Stomach (tissue), 9 donors: Measurements from ENCODE around the gene NDFIP1. TPM values are rescaled to one million over a fixed set of nuclear protein-coding genes. Genes with fewer than 3 reads are reported as not detected.

Source experiments
- DNase-seq, 2 donors: peaks; one replicate each; pipeline versions ENCODE4 v3.0.0 to v3.0.0-alpha.2; 2013 to 2019
- H3K27ac ChIP-seq, 5 donors: fragments of 200-600 bp in 4 of 5; sonication (generic) in 4 of 5; one replicate each; pipeline ENCODE4 v1.5.1; 2013 to 2019; ENCODE audit warnings: mild to moderate bottlenecking in 1 of 5, moderate library complexity in 1 of 5
- H3K27me3 ChIP-seq, 3 donors: fragments of 200-600 bp; sonication (generic); one replicate each; pipeline ENCODE4 v1.5.1; 2017 to 2019; ENCODE audit warnings: mixed run types in 1 of 3
- H3K36me3 ChIP-seq, 4 donors: fragments of 200-600 bp; sonication (generic); 1 replicate in 3 of 4; 2 replicates in 1 of 4; pipeline ENCODE4 v1.5.1; 2016 to 2019
- H3K4me1 ChIP-seq, 4 donors: fragments of 200-600 bp; sonication (generic); one replicate each; pipeline ENCODE4 v1.5.1; 2016 to 2019
- H3K4me3 ChIP-seq, 4 donors: fragments of 200-600 bp; sonication (generic) in 3 of 4; one replicate each; pipeline ENCODE4 v1.5.1; 2016 to 2019; ENCODE audit warnings: mild to moderate bottlenecking in 1 of 4
- H3K9me3 ChIP-seq, 4 donors: fragments of 200-600 bp; sonication (generic); one replicate each; pipeline ENCODE4 v1.5.1; 2016 to 2019
- CTCF ChIP-seq, 7 experiments: fragments of 450-650 bp in 4 of 7; fragments of 200-600 bp in 3 of 7; sonication (generic) in 3 of 7; IDR thresholded peaks; one replicate each; pipeline ENCODE4 v1.5.1; 2016 to 2019; ENCODE audit warnings: antibody characterized with exemption in 7 of 7, control low read depth in 2 of 7, mild to moderate bottlenecking in 1 of 7
- EP300 ChIP-seq: sonication (generic); formaldehyde crosslinking; IDR thresholded peaks from one replicate; pipeline ENCODE4 v1.6.1; 2017; ENCODE audit warnings: antibody characterized with exemption
- POLR2A ChIP-seq, 4 donors: fragments of 450-650 bp; IDR thresholded peaks; one replicate each; pipeline ENCODE4 v1.6.1; 2016; ENCODE audit warnings: antibody characterized with exemption in 4 of 4, control low read depth in 2 of 4, mild to moderate bottlenecking in 1 of 4, moderate library complexity in 1 of 4
- POLR2AphosphoS5 ChIP-seq, 3 donors: sonication (generic); formaldehyde crosslinking; IDR thresholded peaks; one replicate each; pipeline ENCODE4 v1.6.1; 2016; ENCODE audit warnings: antibody characterized with exemption in 3 of 3
- WGBS, 5 donors: extraction: QIAGEN DNeasy Blood & Tissue Kit in 3 of 5; methylation state at CpG; one replicate each; pipeline versions ENCODE4 v1.1.5 to v1.1.7; 2013 to 2018; 5-methylcytosine and 5-hydroxymethylcytosine counted together
- intact Hi-C: fragments of 100-400 bp; cut with DNase I; formaldehyde crosslinking; loops from one replicate; pipeline ENCODE4 v1.15.1; 2023; ENCODE audit warnings: low total_unique reads
- polyA plus RNA-seq, 3 donors: library from polyadenylated mRNA; stranded (reverse); fragments of 200-250 nt; gene quantifications; one replicate each; pipeline ENCODE4 v1.2.3, GENCODE V29; 2013
- total RNA-seq, 5 donors: library from RNA; depleted of rRNA; stranded (reverse); fragments of >200 nt; gene quantifications; one replicate each; pipeline versions ENCODE4 v1.1.0 to v1.2.3, GENCODE V29; 2014 to 2016
- donor health status: healthy with polysubstance abuse.
- donor health status: Bipolar disorder and iron deficiency.
- donor health status: healthy.

Gene NDFIP1
- total and polyA plus RNA-seq, 8 donors: 20.2 to 123 (median 27.5) TPM

- Histone ChIP-seq H3K4me3 (no peak overlapping the region), H3K27ac (no peak overlapping the region), H3K36me3 (no peaks in the 10 kb centered on the region), H3K9me3 (no peaks in the 10 kb centered on the region), H3K4me1 (peaks cover 24 to 32% (median 28%) of the 10 kb centered on the region in 4 donors), H3K27me3 (no peaks in the 10 kb centered on the region)
- TF ChIP-seq POLR2AphosphoS5 (IDR thresholded peaks at IDR 0.05) (no peak), CTCF (IDR thresholded peaks at IDR 0.05) (no peak), EP300 (no peak), POLR2A (IDR thresholded peaks at IDR 0.05) (no peak)
- 80 to 88% (median 85%) methylated on average over 8 of the region's 8 CpGs for WGBS, 5 donors
- DNase-seq: no peak
- intact Hi-C loops: no loop called here
These were observed 81.2 kb downstream of the NDFIP1 start for GRCh38 chr5:142189813-142190212.

- H3K4me3 ChIP-seq: no peak overlapping the region
- H3K9me3 ChIP-seq: no peaks in the 10 kb centered on the region
- no peak for DNase-seq
- intact Hi-C loops: no loop called here
- WGBS, 5 donors: 34 to 62% (median 50%) methylated on average over 5 of the region's 5 CpGs
- H3K27me3 ChIP-seq: no peaks in the 10 kb centered on the region
- peaks cover 9 to 12% (median 10%) of the 10 kb centered on the region in 4 donors for H3K4me1 ChIP-seq
- TF ChIP-seq EP300 (no peak), POLR2A (IDR thresholded peaks at IDR 0.05) (no peak), CTCF (IDR thresholded peaks at IDR 0.05) (no peak), POLR2AphosphoS5 (IDR thresholded peaks at IDR 0.05) (no peak)
- H3K36me3 ChIP-seq: no peaks in the 10 kb centered on the region
- H3K27ac ChIP-seq: peak overlapping the region in 1 of 5 donors; percentile 4
These were observed 83.2 kb downstream of the NDFIP1 start for GRCh38 chr5:142191776-142192175.

GRCh38 chr5:142192286-142193113 is 83.9 kb downstream of the NDFIP1 start:
- DNase-seq: peak in 1 of 2 donors; percentile 28
- H3K27me3 ChIP-seq: no peaks in the 10 kb centered on the region
- intact Hi-C loops: no loop called here
- TF ChIP-seq POLR2AphosphoS5 (IDR thresholded peaks at IDR 0.05) (no peak), EP300 (no peak), POLR2A (IDR thresholded peaks at IDR 0.05) (no peak), CTCF (IDR thresholded peaks at IDR 0.05) (no peak)
- peak overlapping the region in 2 of 5 donors; percentile 4 to 13 for H3K27ac ChIP-seq
- H3K9me3 ChIP-seq: no peaks in the 10 kb centered on the region
- 64 to 78% (median 75%) methylated on average over 15 of the region's 15 CpGs for WGBS, 5 donors
- H3K4me1 ChIP-seq: peaks cover 1 to 7% (median 4%) of the 10 kb centered on the region in 4 donors
- no peaks in the 10 kb centered on the region for H3K36me3 ChIP-seq
- no peak overlapping the region for H3K4me3 ChIP-seq

GRCh38 chr5:142193114-142193428 is 84.5 kb downstream of the NDFIP1 start:
- TF ChIP-seq CTCF (IDR thresholded peaks at IDR 0.05) (no peak), EP300 (no peak), POLR2AphosphoS5 (IDR thresholded peaks at IDR 0.05) (no peak)
- H3K27me3 ChIP-seq: no peaks in the 10 kb centered on the region
- intact Hi-C loops: no loop called here
- H3K27ac ChIP-seq: peak overlapping the region in 1 of 5 donors; percentile 13
- WGBS, 5 donors: 76 to 91% (median 82%) methylated on average over 7 of the region's 7 CpGs
- no peak overlapping the region for H3K4me3 ChIP-seq
- H3K4me1 ChIP-seq: peaks cover 0 to 7% (median 0%) of the 10 kb centered on the region in 4 donors
- H3K36me3 ChIP-seq: no peaks in the 10 kb centered on the region
- DNase-seq: no peak
- no peaks in the 10 kb centered on the region for H3K9me3 ChIP-seq
